GM19193 (cell line): Measurements from ENCODE around the gene SCPEP1.

ENCODE experiments used
- POLR2A ChIP-seq: IDR thresholded peaks from 4 replicates; pipeline ENCODE4 v1.6.1; 2011; ENCODE audit not compliant: insufficient read depth, insufficient read length; ENCODE audit errors: extremely low read depth

The SCPEP1 gene

GRCh38 chr17:56977673-56978395, at the start of gene SCPEP1:
Gene SCPEP1 (plus strand): TSS chr17:56978131. CDS start chr17:56978160, 29 bp downstream.
- TF ChIP-seq POLR2A = peak; percentile 85

GRCh38 chr17:56928586-56928985, 49.3 kb upstream of the SCPEP1 start:
- no peak for TF ChIP-seq POLR2A

- TF ChIP-seq POLR2A = no peak
Measured at GRCh38 chr17:56929362-56929969, 48.5 kb upstream of the SCPEP1 start.

GRCh38 chr17:56930739-56931337, 47.1 kb upstream of the SCPEP1 start:
- no peak for TF ChIP-seq POLR2A

- TF ChIP-seq POLR2A = no peak
Measured at GRCh38 chr17:56933151-56933745, 44.7 kb upstream of the SCPEP1 start.

- no peak for TF ChIP-seq POLR2A
Measured at GRCh38 chr17:56933868-56934267, 44.1 kb upstream of the SCPEP1 start.

- TF ChIP-seq POLR2A = no peak
Measured at GRCh38 chr17:56934280-56934679, 43.7 kb upstream of the SCPEP1 start.

GRCh38 chr17:56935461-56935860, 42.5 kb upstream of the SCPEP1 start:
- TF ChIP-seq POLR2A = no peak

GRCh38 chr17:56936697-56937322, 41.1 kb upstream of the SCPEP1 start:
- no peak for TF ChIP-seq POLR2A

GRCh38 chr17:56937687-56938086, 40.2 kb upstream of the SCPEP1 start:
- TF ChIP-seq POLR2A = no peak

GRCh38 chr17:56939869-56940484, 38.0 kb upstream of the SCPEP1 start:
- TF ChIP-seq POLR2A = no peak

- TF ChIP-seq POLR2A = no peak
Measured at GRCh38 chr17:56943505-56944125, 34.3 kb upstream of the SCPEP1 start.

- no peak for TF ChIP-seq POLR2A
Measured at GRCh38 chr17:56945938-56946505, 31.9 kb upstream of the SCPEP1 start.

GRCh38 chr17:56947741-56948140, 30.2 kb upstream of the SCPEP1 start:
- TF ChIP-seq POLR2A = no peak
